Stimulated activated CD4-positive, alpha-beta T cell treated with anti-CD3 and anti-CD28 coated beads, Interleukin-4, amount 100 ng/mL, for 24 hours (primary cell): ENCODE results near the gene LYZL1.
"Not testable (repeated sequence)": the region's sequence is repeated elsewhere in the genome, so short reads cannot be mapped to it uniquely, and the experiment has no call there.

ENCODE experiments used
- DNase-seq: peaks from one replicate; pipeline ENCODE4 v3.0.0-alpha.2; 2020

Gene LYZL1

DNA sequence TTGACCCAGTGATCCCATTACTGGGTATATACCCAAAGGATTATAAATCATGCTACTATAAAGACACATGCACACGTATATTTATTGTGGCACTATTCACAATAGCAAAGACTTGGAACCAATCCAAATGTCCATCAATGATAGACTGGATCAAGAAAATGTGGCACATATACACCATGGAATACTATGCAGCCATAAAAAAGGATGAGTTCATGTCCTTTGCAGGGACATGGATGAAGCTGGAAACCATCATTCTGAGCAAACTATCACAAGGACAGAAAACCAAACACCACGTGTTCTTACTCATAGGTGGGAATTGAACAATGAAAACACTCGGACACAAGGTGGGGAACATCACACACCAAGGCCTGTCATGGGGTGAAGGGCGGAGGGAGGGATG is 48.7 kb downstream of the LYZL1 start:
- not testable (repeated sequence) for DNase-seq

DNA sequence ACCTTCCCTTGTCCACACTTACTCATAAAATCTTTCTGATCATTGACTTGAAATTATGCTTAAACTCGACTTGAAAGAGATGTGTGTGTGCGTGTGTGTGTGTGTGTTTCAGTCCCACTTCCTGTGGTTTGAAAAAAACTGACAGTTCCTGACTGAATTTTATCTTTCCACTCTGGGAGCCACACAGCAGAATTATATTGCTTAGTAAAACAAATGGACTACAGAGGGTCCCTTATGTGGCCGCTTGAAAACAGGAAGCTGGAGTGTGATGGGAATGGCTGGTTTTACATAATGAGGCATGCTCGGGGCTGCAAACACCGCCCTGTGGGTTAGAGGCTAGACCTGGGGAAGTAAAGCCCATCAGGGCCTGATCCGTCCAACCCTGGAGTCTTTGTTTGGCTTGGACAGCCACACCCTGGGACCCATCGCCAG is 54.8 kb downstream of the LYZL1 start:
- no peak for DNase-seq

DNA sequence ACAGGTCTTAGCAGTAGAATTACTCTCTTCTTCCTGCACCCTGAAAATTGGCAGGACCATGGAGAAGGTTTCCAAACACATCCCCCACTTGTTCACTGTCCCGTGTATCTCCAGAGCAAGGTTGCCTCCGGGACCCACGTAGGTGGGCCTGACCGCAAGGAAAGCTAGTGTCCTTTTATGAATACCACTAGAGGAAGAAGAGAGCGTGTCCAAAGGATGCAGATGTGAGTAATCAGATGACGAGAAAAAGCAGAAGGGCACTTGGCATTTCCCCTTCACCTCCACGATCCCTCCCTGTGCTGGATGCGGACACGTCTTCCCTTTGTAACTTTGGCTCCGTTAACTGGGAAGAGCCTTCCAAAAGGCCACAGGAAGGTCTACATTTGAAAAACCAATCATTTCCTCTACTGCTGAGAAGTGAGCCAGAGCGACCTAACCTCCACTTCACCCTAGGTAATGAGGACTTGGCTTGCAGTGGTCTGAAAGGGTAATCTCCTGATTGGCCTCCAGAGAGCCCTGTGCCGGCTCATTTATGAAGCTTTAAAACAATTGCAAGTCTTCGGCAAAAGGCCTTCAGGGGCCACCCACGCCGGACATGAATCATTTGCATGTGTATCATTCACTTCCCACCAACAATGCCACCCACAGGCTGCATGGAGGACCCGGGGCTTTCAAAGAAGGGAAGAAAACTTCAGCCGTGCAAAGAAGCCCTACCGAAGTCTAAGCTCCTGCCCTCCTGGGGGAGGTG is 55.4 kb downstream of the LYZL1 start:
- no peak for DNase-seq

DNA sequence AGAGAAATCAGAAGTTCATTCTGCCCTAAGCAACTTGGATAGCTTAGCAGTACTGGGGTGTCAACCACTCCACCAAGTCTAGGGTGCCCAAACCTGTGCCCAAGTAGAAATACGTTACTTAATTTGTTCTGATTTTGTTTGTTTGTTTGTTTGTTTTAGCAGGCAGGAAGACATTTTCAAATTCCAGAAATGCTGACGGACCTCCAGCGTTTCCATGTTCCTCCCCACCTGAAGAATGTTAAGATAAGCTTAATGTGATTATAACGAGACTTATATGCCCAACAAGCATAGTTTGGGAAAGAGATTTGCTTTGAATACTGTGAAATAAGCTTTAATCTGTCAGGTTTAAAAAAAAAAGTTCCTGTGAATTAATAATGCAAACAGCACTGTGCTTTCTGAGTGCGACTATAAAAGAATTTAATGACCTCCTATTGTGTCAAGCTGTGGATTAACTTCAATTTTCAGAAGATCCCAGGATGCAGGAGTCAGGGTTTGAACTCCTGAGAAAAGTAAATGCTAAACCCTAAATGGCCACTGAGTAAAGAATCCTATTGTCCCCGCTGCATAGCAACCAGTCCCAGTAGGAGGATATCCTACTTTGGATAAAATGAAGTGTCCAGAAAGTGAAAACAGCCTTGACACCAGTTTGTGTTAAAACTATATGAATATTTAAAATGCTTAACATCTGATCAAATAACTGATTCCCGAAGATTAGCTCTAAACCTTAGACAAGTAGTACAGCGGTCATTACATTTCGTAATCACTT is 56.5 kb downstream of the LYZL1 start:
- DNase-seq: no peak

DNA sequence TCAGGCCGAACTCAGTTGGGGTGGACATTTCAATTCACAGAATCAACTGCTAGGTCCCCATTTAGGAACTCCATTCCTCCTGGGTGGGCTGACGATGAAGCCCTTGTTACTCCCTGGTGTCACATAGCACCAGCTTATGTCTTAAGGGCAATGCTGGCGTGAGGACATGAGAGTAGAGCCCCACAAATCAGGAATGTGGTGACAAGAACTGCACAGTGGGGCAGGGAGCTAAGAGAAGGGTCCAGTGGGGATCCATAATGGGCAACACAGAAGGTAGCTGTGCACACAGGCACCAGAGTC is 57.0 kb downstream of the LYZL1 start:
- DNase-seq: no peak

DNA sequence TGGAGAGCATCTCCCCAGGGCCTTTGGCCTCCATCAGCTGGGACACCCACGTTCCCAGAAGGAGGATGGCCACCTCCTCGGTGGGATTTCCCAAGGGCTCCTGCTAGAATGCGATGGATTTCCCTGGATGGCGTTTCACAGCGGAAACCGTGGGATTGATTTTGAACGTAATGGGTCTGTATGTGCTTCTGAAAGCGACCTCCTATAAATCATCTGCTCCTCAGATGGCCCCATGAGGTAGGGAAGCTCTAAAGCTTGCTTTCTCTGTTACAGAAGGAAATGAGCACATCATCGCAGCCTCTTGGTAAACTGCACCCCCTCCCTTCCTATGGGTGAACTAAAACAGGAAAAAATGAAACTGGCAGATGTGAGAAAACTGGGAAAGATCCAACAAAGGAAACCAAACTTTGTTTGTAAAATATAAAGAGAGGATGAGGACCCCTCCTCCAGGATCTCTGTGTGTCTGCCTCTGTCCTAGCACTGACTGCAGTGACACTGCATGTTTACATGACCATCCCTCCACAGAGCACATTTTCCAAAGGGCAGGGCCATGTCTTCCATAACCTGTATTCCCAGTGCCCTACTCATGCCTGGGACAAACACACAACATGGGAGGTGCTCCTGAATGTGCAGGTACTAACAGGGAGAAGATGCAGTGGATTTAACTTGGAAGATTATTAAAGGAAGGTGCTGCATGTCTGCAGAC is 57.6 kb downstream of the LYZL1 start:
- no peak for DNase-seq

DNA sequence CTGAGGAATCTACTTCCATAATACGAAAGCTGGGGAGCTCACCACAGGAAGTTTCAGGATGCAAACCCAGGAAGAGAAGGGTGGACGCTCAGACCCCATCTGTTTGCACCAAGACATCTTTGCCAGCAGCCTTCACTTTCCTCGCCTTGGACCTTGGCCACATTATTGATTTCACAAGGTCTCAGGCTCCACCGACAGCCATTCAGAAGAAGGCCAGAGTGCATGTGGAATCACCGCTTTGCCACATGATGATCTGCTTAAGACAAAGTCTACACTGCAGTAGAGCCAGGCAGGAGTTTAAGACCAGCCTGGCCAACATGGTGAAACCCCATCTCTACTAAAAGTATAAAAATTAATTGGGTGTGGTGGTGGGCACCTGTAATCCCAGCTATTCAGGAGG is 60.0 kb downstream of the LYZL1 start:
- no peak for DNase-seq

DNA sequence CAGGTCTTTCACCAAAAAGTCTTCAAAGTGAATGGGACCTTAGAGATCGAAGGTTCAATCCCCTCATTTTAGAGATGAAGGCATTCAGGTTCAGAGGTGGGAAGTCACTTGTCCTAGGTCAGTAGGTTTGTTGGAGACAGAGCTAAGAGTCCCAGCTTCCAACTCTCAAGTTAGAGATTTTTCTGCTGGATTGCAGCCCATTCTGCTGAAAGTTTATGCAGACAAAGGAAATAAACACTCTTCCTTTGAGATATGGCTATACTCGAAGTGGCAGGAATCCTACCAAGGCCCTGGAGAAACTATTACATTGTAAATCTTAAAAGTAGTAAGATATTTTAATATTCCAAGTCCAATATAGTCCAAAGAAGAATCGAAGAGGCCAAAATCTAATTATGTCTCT is 64.4 kb downstream of the LYZL1 start:
- DNase-seq: no peak

DNA sequence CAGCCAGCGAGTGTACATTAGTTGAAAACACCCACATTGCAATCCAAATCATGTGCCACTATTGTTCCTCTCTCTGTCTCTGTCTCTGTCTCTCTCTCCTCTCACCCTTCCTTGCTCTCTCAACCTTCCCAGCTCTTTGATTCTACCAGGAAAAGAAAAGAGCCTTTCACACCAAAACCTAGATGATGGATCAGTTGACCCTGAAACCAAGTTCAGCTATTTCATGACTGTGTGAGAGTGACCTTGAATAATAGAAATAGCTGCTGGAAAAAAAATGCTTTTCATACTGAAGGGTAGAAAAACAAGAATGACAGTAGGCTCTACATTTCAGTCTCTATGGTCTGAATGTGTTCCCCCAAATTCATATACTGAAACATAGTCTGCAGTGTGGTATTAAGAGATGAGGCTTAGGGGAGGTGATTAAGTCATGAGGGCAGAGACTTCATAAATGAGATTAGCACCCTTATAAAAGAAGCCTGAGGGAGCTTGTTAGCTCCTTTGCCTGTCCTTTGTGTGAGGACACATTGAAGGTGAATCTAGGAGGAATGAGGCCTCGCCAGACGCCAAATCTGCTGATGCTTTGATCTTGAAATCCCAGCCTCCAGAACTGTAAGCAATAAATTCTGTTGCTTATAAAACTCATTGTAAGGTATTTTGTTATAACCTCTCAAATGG is 65.2 kb downstream of the LYZL1 start:
- no peak for DNase-seq

DNA sequence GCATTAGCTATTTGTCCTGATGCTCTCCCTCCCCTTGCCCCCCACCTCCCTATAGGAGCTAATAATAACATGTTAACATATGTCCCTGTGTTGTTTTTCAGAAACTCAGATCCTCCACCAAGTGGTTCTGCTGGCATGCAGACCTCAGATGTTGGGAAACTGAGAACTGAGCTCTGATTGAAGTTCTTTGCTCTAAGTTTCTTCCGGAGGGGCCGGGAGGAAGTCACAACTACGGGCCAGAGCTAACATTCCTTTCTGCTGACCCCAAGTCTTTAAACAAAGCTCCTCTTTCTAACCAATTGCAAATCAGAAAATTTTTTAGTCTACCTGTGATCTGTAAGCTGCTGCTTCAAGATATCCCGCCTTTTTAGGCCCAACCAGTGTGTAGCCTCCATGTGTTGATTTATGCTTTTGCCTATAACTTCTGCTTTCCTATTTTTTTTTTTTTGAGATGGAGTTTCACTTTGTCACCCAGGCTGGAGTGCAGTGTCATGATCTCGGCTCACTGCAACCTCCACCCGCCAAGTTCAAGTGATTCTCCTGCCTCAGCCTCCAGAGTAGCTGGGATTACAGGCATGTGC is 66.6 kb downstream of the LYZL1 start:
- DNase-seq: no peak

DNA sequence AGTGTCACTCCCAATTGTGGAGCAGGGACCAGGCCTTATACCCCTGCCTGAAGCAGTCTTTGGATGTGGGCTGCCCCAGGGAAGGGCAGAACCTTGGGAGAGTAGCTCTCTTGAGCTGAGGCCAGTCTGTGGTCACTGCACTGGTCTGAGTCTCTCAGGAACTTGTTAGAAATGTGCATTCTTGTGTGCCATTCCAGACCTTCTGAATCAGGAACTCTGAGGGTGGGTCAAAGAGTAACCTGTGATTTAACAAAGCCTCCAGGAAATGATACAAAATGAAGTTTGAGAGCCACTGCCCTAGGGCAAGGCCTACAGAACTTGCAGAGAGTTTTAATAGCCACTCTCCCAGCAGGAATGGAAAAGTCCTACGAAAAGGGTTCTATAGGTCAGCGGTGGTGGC is 68.1 kb downstream of the LYZL1 start:
- DNase-seq: no peak

DNA sequence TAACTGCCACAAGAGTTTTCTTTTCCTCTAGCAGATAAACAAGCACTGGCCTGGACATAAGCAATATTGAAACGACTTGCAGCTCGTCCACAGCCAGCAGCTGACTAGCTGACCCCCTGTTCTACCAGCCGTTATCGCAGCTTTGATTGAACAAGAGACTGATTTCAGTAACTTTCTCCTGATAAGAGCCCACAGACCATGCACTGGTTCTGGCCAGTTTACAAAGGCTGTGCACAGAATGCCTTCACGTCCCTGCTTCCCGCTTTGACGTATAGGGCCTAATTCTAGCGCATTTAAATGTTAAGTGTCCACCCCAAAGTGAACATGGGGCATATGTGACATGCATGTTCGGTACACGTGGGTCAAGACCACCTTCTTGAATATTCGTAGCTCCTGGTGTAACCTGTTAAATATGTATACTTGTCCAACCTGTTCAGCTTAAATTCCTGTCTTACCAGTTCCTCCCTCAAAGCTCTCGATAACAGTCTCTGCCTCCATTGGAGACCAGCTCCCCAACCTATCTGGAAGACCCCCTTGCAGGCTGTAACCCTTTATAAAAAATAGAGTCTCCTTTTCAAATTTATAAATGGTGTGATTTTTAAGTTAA is 69.2 kb downstream of the LYZL1 start:
- no peak for DNase-seq

DNA sequence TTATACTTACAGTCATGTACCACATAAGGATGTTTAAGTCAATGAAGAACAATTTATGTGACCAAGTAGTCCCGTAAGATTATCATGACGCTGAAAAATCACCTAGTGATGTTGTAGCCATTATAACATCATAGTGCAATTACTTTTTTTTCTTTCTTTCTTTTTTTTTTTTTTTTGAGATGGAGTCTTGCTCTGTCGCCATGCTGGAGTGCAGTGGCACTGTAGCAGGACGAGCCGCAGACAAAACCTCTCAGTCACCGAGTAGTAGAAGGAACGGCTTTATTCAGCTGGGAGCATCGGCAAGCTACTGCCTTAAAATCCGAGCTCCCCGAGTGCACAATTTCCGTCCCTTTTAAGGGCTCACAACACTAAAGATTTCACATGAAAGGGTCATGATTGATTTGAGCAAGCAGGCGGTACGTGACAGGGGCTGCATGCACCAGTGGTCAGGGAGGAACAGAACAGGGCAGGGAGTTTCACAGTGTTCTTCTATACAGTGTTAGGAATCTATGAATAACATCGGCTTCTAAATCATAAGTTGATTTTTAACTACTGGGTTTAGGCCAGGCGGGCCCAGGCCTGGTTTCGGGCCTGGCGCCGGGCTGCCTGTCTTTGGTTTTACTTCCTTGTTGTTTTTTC is 71.5 kb downstream of the LYZL1 start:
- not testable (repeated sequence) for DNase-seq
